HCT116 (cell line): ENCODE results near the gene ZNF792. TPM values are rescaled to one million over a fixed set of nuclear protein-coding genes. Genes with fewer than 3 reads are reported as not detected.
"Not testable (repeated sequence)": the region's sequence is repeated elsewhere in the genome, so short reads cannot be mapped to it uniquely, and the experiment has no call there.

Experiments used
- ATAC-seq: fragments of 200-7000 bp; cut with Tn5 transposase; 2 replicates; pipeline ENCODE4 v1.9.1; 2020; ENCODE audit warnings: mild to moderate bottlenecking, moderate library complexity
- BruUV-seq: library from RNA; stranded (reverse); fragments of 400-500 nt; replicated peaks from 2 replicates; lab custom pipeline; 2021; lab: Mats Ljungman, UMichigan
- CTCF ChIA-PET: fragments of 300-600 bp; sonication (Branson Sonifier 250); formaldehyde crosslinking; loops from one replicate; lab custom pipeline; 2021; ENCODE audit warnings: antibody characterized with exemption; lab: Charles Lee
- POLR2A ChIA-PET: fragments of 300-600, 350-600 bp; sonication (Branson Sonifier 250); formaldehyde crosslinking; loops from one replicate; lab custom pipeline; 2021; ENCODE audit warnings: antibody characterized with exemption; lab: Charles Lee
- RAD21 ChIA-PET, 2 experiments: fragments of 300-600 bp; sonication (Branson Sonifier 250); formaldehyde crosslinking; loops; one replicate each; lab custom pipeline; 2023; ENCODE audit warnings: low total read pairs in 2 of 2; ENCODE audit not compliant: uncharacterized antibody in 2 of 2, unreplicated experiment in 2 of 2, low non-redundant PET in 1 of 2; lab: Charles Lee
- DNase-seq: peaks from one replicate; pipeline ENCODE4 v3.0.0-alpha.2; 2010; ENCODE audit warnings: low read depth, low spot score
- H2AFZ ChIP-seq: fragments of 200-600 bp; shearing (Covaris generic), sonication (generic); 2 replicates; pipeline ENCODE4 v1.6.1; 2017; ENCODE audit warnings: low read depth, mixed run types, mixed read lengths, antibody characterized with exemption, low read length; ENCODE audit not compliant: poor library complexity, severe bottlenecking
- H3K27ac ChIP-seq: 2 replicates; pipeline ENCODE4 v1.5.1; 2012; ENCODE audit warnings: low read depth, low read length
- H3K27me3 ChIP-seq: fragments of 200-600 bp; sonication (generic); 2 replicates; pipeline ENCODE4 v1.6.1; 2016; ENCODE audit warnings: mixed run types, low read length, mixed read lengths; ENCODE audit not compliant: insufficient read depth
- H3K36me3 ChIP-seq, 2 experiments: fragments of 200-500 bp in 1 of 2; fragments of 200-600 bp in 1 of 2; sonication (Bioruptor generic) in 1 of 2; sonication (generic) in 1 of 2; 2 replicates each; pipeline versions ENCODE4 v1.5.1 to v1.6.1; 2014 to 2016; ENCODE audit warnings: low read length in 2 of 2, inconsistent platforms in 1 of 2, mixed read lengths in 1 of 2, mixed run types in 1 of 2; ENCODE audit not compliant: insufficient read depth in 2 of 2, control insufficient read depth in 1 of 2
- H3K4me1 ChIP-seq, 2 experiments: fragments of 200-600 bp in 1 of 2; sonication (generic) in 1 of 2; 2 replicates each; pipeline versions ENCODE4 v1.5.1 to v1.6.1; 2012 to 2017; ENCODE audit warnings: low read length in 2 of 2, inconsistent platforms in 1 of 2, mild to moderate bottlenecking in 1 of 2, mixed read lengths in 1 of 2, mixed run types in 1 of 2, moderate library complexity in 1 of 2; ENCODE audit not compliant: insufficient read depth in 2 of 2, control insufficient read depth in 1 of 2
- H3K4me2 ChIP-seq: fragments of 200-600 bp; sonication (generic); 2 replicates; pipeline ENCODE4 v1.6.1; 2017; ENCODE audit warnings: mixed run types, low read length, mixed read lengths
- H3K4me3 ChIP-seq, 2 experiments: fragments of 200-600 bp in 1 of 2; sonication (generic) in 1 of 2; replicated peaks in 1 of 2; 2 replicates each; pipeline ENCODE4 v1.5.1; 2011 to 2016; ENCODE audit warnings: low read length in 2 of 2, control low read depth in 1 of 2, low read depth in 1 of 2, mild to moderate bottlenecking in 1 of 2, mixed read lengths in 1 of 2, mixed run types in 1 of 2
- H3K79me2 ChIP-seq: fragments of 200-600 bp; sonication (generic); 2 replicates; pipeline ENCODE4 v1.6.1; 2017; ENCODE audit warnings: mild to moderate bottlenecking, mixed run types, low read length, moderate library complexity, mixed read lengths; ENCODE audit not compliant: insufficient read depth
- H3K9ac ChIP-seq: fragments of 200-600 bp; sonication (generic); 2 replicates; pipeline ENCODE4 v1.6.1; 2016; ENCODE audit warnings: low read length, mixed read lengths
- H3K9me2 ChIP-seq: fragments of 200-600 bp; sonication (generic), shearing (Covaris generic); 2 replicates; pipeline ENCODE4 v1.6.1; 2017; ENCODE audit warnings: mixed run types, mild to moderate bottlenecking, moderate library complexity; ENCODE audit not compliant: insufficient read depth
- H3K9me3 ChIP-seq, 2 experiments: fragments of 200-500 bp in 1 of 2; fragments of 200-600 bp in 1 of 2; sonication (Bioruptor generic) in 1 of 2; sonication (generic) in 1 of 2; 2 replicates each; pipeline ENCODE4 v1.6.1; 2014 to 2017; ENCODE audit warnings: low read length in 2 of 2, mixed read lengths in 2 of 2, inconsistent platforms in 1 of 2, low read depth in 1 of 2, mild to moderate bottlenecking in 1 of 2, mixed run types in 1 of 2, moderate library complexity in 1 of 2; ENCODE audit not compliant: control insufficient read depth in 1 of 2, insufficient read depth in 1 of 2
- H4K20me1 ChIP-seq: fragments of 200-600 bp; sonication (generic), shearing (Covaris generic); 2 replicates; pipeline ENCODE4 v1.6.1; 2017; ENCODE audit warnings: mixed run types, mild to moderate bottlenecking, moderate library complexity; ENCODE audit not compliant: insufficient read depth
- CEBPB ChIP-seq: IDR thresholded peaks from 2 replicates; pipeline ENCODE4 v1.6.1; 2012; ENCODE audit warnings: low read depth
- ELF1 ChIP-seq: IDR thresholded peaks from 2 replicates; pipeline ENCODE4 v1.6.1; 2012; ENCODE audit warnings: low read depth, borderline replicate concordance
- JUND ChIP-seq: IDR thresholded peaks from 2 replicates; pipeline ENCODE4 v1.6.1; 2012
- SP1 ChIP-seq: IDR thresholded peaks from 2 replicates; pipeline ENCODE4 v1.6.1; 2012; ENCODE audit warnings: low read depth
- SRF ChIP-seq: IDR thresholded peaks from 2 replicates; pipeline ENCODE4 v1.6.1; 2012; ENCODE audit warnings: low read depth
- intact Hi-C: fragments of 100-400 bp; cut with micrococcal nuclease; formaldehyde crosslinking; loops from 2 replicates; pipeline ENCODE4 v1.10.0; 2022
- total RNA-seq: library from RNA; stranded (reverse); gene quantifications from one replicate; pipeline ENCODE4 v1.2.1, GENCODE V29; 2021; ENCODE audit not compliant: unreplicated experiment

Gene ZNF792
- total RNA-seq, 1 experiment from 2014 or later: 3.6 TPM

- TF ChIP-seq SP1: no peak
- no peak for TF ChIP-seq JUND
- no peak for TF ChIP-seq SRF
- TF ChIP-seq CEBPB: no peak
- no peak for TF ChIP-seq ELF1
- intact Hi-C loops: no loop called here
- ChIA-PET RAD21 (no interaction called here), POLR2A (no interaction called here), CTCF (no interaction called here)
- H4K20me1 ChIP-seq: no peaks in the 10 kb centered on the region
- no peaks in the 10 kb centered on the region for H3K36me3 ChIP-seq
- no peaks in the 10 kb centered on the region for H3K79me2 ChIP-seq
- no peak overlapping the region for H2AFZ ChIP-seq
- H3K4me2 ChIP-seq: no peak overlapping the region
- no peak overlapping the region for H3K9ac ChIP-seq
- no peaks in the 10 kb centered on the region for H3K4me1 ChIP-seq
- H3K27ac ChIP-seq: no peak overlapping the region
- DNase-seq: no peak
- H3K9me3 ChIP-seq: no peaks in the 10 kb centered on the region
- no peak overlapping the region for H3K4me3 ChIP-seq
- no TSS peak for BruUV-seq
- H3K27me3 ChIP-seq: peaks cover 3% of the 10 kb centered on the region; the same call in 1 of the 2 replicates
- H3K9me2 ChIP-seq: no peaks in the 10 kb centered on the region
- no peak for ATAC-seq
These were observed 38.7 kb downstream of the ZNF792 start for GRCh38 chr19:34925278-34925855.

GRCh38 chr19:34920090-34920786 lies 43.8 kb downstream of the ZNF792 start:
- H4K20me1 ChIP-seq, H3K9ac ChIP-seq, intact Hi-C loops, H3K9me2 ChIP-seq, RAD21 ChIA-PET, H3K4me1 ChIP-seq, H3K4me3 ChIP-seq, POLR2A ChIA-PET, H3K36me3 ChIP-seq, H3K27me3 ChIP-seq, CTCF ChIA-PET, H2AFZ ChIP-seq, DNase-seq, H3K4me2 ChIP-seq, ATAC-seq, H3K79me2 ChIP-seq, H3K27ac ChIP-seq, BruUV-seq: not testable (repeated sequence)
- H3K9me3 ChIP-seq: peaks cover 8 to 14% of the 10 kb centered on the region in 2 experiments; a peak in 3 of 4 replicates
